Right kidney (tissue), 1 donor: ENCODE results near the gene BASP1.
"Not testable (repeated sequence)": the region's sequence is repeated elsewhere in the genome, so short reads cannot be mapped to it uniquely, and the experiment has no call there.

Experiments used
- DNase-seq: peaks from one replicate; pipeline ENCODE4 v3.0.0-alpha.2; 2016

Gene BASP1

GRCh38 chr5:17319095-17319494, 101.7 kb downstream of the BASP1 start:
- not testable (repeated sequence) for DNase-seq

- DNase-seq: no peak
These were observed 108.6 kb downstream of the BASP1 start for GRCh38 chr5:17325770-17326599.
